ENCODE data around the gene TOX2. TPM values are rescaled to one million over a fixed set of nuclear protein-coding genes. Genes with fewer than 3 reads are reported as not detected.

The TOX2 gene
- total and polyA plus RNA-seq, 2 of the 8 experiments (the other 6 are each of a cell fraction or from before 2014, with no cell fraction given): 1.8 to 3.4 TPM

- WGBS, 2 experiments (ENCODE audit: extremely low coverage in 1 of 2, insufficient coverage in 1 of 2, insufficient read length in 1 of 2, insufficient replicate concordance in 2 of 2, low coverage in 1 of 2, low lambda C conversion rate in 2 of 2, missing lambda C conversion rate in 1 of 2): 90% methylated on average over 4 of the region's 4 CpGs; no CpG with 5 or more reads in 1 of the 2 experiments
- FAIRE-seq (no peak), DNase-seq (ENCODE audit: low read depth in 1 of 2, low spot score in 2 of 2) (no peak)
- Histone ChIP-seq H4K8ac (ENCODE audit: extremely low read depth, insufficient read depth, low read length) (no peak overlapping the region), H2BK120ac (replicated peaks; ENCODE audit: low read depth, low read length) (no peak overlapping the region), H3K4me1 (replicated peaks in 1 of 4; ENCODE audit: control insufficient read depth in 3 of 4, insufficient read depth in 4 of 4, low read length in 3 of 4) (peaks cover 0 to 7% (median 4%) of the 10 kb centered on the region in 4 experiments; a peak in 5 of 7 replicates), H3K4ac (replicated peaks; ENCODE audit: insufficient read length, low read depth, low read length) (no peak overlapping the region), H3K36me3 (ENCODE audit: control insufficient read depth in 2 of 4, insufficient read depth in 4 of 4, low read length in 3 of 4) (no peaks in the 10 kb centered on the region), H2BK5ac (ENCODE audit: low read depth, low read length) (no peak overlapping the region), H2BK20ac (ENCODE audit: low read length) (no peak overlapping the region), H3K23ac (ENCODE audit: insufficient read length) (no peak overlapping the region), H3K4me2 (ENCODE audit: insufficient read depth in 1 of 2, low read depth in 2 of 2, low read length in 2 of 2) (no peak overlapping the region), H3K79me2 (ENCODE audit: control insufficient read depth in 1 of 2, insufficient read depth in 2 of 2, low read length in 2 of 2) (no peaks in the 10 kb centered on the region), H3K18ac (ENCODE audit: extremely low read depth, low read length) (no peak overlapping the region), H3K79me1 (ENCODE audit: low read depth, low read length) (no peaks in the 10 kb centered on the region), H2AK5ac (ENCODE audit: low read depth, low read length) (no peak overlapping the region), H2BK12ac (ENCODE audit: low read depth, low read length) (no peak overlapping the region; the same call in 1 of the 2 replicates), H3K14ac (ENCODE audit: insufficient read length) (no peak overlapping the region), H3K27ac (ENCODE audit: low read depth, low read length) (no peak overlapping the region), H2BK15ac (ENCODE audit: low read length) (no peak overlapping the region), H4K91ac (replicated peaks; ENCODE audit: insufficient read length, low read length) (no peak overlapping the region), H2AFZ (ENCODE audit: low read length) (no peak overlapping the region), H3K9ac (replicated peaks in 1 of 4; ENCODE audit: extremely low read depth in 1 of 4, low read depth in 3 of 4, low read length in 3 of 4) (no peak overlapping the region), H4K5ac (ENCODE audit: insufficient read length, low read depth, low read length) (no peak overlapping the region), H3K56ac (replicated peaks; ENCODE audit: insufficient read length, low read depth, low read length) (no peak overlapping the region), H3K27me3 (replicated peaks in 1 of 4; ENCODE audit: control insufficient read depth in 3 of 4, extremely low read depth in 1 of 4, insufficient read depth in 3 of 4, low read length in 3 of 4) (peaks cover 3 to 15% (median 11%) of the 10 kb centered on the region in 4 experiments), H3K23me2 (ENCODE audit: low read depth, low read length) (peaks cover 8% of the 10 kb centered on the region; the same call in 1 of the 2 replicates), H4K20me1 (replicated peaks in 1 of 2; ENCODE audit: control insufficient read depth in 1 of 2, insufficient read depth in 2 of 2, low read length in 2 of 2) (peaks cover 0 to 5% of the 10 kb centered on the region in 2 experiments), H3K4me3 (ENCODE audit: extremely low read depth in 1 of 4, insufficient read depth in 2 of 4, low read depth in 3 of 4, low read length in 4 of 4) (no peak overlapping the region), H3K9me3 (ENCODE audit: insufficient read depth in 2 of 2, low read depth in 1 of 2, low read length in 1 of 2) (peaks cover 7% of the 10 kb centered on the region in 2 experiments; a peak in 2 of 4 replicates)
- ChIA-PET POLR2A (ENCODE audit: partially characterized antibody) (no interaction called here), CTCF (ENCODE audit: partially characterized antibody) (interaction anchor here (0.8 to 1.3 kb wide), 6 partner anchors 9 to 70 kb away, joined by 3 to 8 read pairs (median 4); no protein-coding TSS in a partner anchor)
- TF ChIP-seq KDM1A (IDR thresholded peaks at IDR 0.05; ENCODE audit: borderline replicate concordance, low read length) (no peak), BACH1 (IDR thresholded peaks at IDR 0.05; ENCODE audit: low read length) (no peak), POLR2A (IDR thresholded peaks at IDR 0.05; ENCODE audit: control extremely low read depth in 1 of 2, low read depth in 2 of 2, low read length in 2 of 2) (no peak), PHF8 (conservative IDR thresholded peaks at IDR 0.05; ENCODE audit: low read depth, low read length) (no peak), NANOG (IDR thresholded peaks at IDR 0.05; ENCODE audit: insufficient read depth, low read depth, low read length, poor library complexity, severe bottlenecking) (no peak), CBX5 (IDR thresholded peaks at IDR 0.05; ENCODE audit: low read depth, low read length) (no peak), KDM5A (IDR thresholded peaks at IDR 0.05; ENCODE audit: low read length) (no peak), CREB1 (IDR thresholded peaks at IDR 0.05) (no peak), BRCA1 (IDR thresholded peaks at IDR 0.05; ENCODE audit: low read depth, low read length) (no peak), SAP30 (IDR thresholded peaks at IDR 0.05; ENCODE audit: insufficient read depth, insufficient replicate concordance, low read length) (no peak), KDM4A (IDR thresholded peaks at IDR 0.05; ENCODE audit: low read depth, low read length, severe bottlenecking) (no peak), USF2 (IDR thresholded peaks at IDR 0.05; ENCODE audit: low read length) (no peak), JUND (IDR thresholded peaks at IDR 0.05; ENCODE audit: low read length) (no peak)
These were observed 4.1 kb upstream of the TOX2 start for GRCh38 chr20:43910564-43910963.

All from H1 (cell line).